Neural progenitor cell (in vitro differentiated cells): ENCODE results near the gene CTU1. TPM values are rescaled to one million over a fixed set of nuclear protein-coding genes. Genes with fewer than 3 reads are reported as not detected.

Source experiments
- DNase-seq: peaks from one replicate; pipeline ENCODE4 v3.0.0-alpha.2; 2016; ENCODE audit warnings: low spot score
- H2AFZ ChIP-seq: fragments of 200-600 bp; sonication (generic); replicated peaks from 2 replicates; pipeline ENCODE4 v1.6.1; 2016; ENCODE audit warnings: antibody characterized with exemption
- H3F3A ChIP-seq: fragments of 200-600 bp; sonication (generic); 2 replicates; pipeline ENCODE4 v1.6.1; 2016; ENCODE audit warnings: antibody characterized with exemption, low read depth
- H3K27ac ChIP-seq: fragments of 200-600 bp; sonication (generic); 2 replicates; pipeline ENCODE4 v1.5.1; 2016; ENCODE audit warnings: mild to moderate bottlenecking
- H3K27me3 ChIP-seq: fragments of 200-600 bp; sonication (generic); 2 replicates; pipeline ENCODE4 v1.6.1; 2016; ENCODE audit warnings: mild to moderate bottlenecking, moderate library complexity
- H3K36me3 ChIP-seq: fragments of 200-600 bp; sonication (generic); 2 replicates; pipeline ENCODE4 v1.5.1; 2016
- H3K4me1 ChIP-seq: fragments of 200-600 bp; sonication (generic); 2 replicates; pipeline ENCODE4 v1.6.1; 2016; ENCODE audit warnings: mixed run types
- H3K4me2 ChIP-seq: fragments of 200-600 bp; sonication (generic); 2 replicates; pipeline ENCODE4 v1.6.1; 2016
- H3K4me3 ChIP-seq: fragments of 200-600 bp; sonication (generic); 2 replicates; pipeline ENCODE4 v1.5.1; 2016
- H3K79me2 ChIP-seq: fragments of 200-600 bp; sonication (generic); 2 replicates; pipeline ENCODE4 v1.6.1; 2016; ENCODE audit warnings: low read depth
- H3K9ac ChIP-seq: fragments of 200-600 bp; sonication (generic); 2 replicates; pipeline ENCODE4 v1.6.1; 2016
- H3K9me3 ChIP-seq: fragments of 200-600 bp; sonication (generic); 2 replicates; pipeline ENCODE4 v1.5.1; 2016; ENCODE audit warnings: low read depth
- H4K20me1 ChIP-seq: fragments of 200-600 bp; sonication (generic); 2 replicates; pipeline ENCODE4 v1.6.1; 2016; ENCODE audit warnings: low read depth
- H3K27ac Mint-ChIP-seq: 3 replicates; pipeline ENCODE4 v1.8.0; 2021; ENCODE audit warnings: mixed read lengths
- H3K27me3 Mint-ChIP-seq: 2 replicates; pipeline ENCODE4 v1.8.0; 2022; ENCODE audit warnings: low read depth, mild to moderate bottlenecking, inconsistent platforms, moderate library complexity, mixed read lengths; ENCODE audit not compliant: insufficient read depth
- H3K36me3 Mint-ChIP-seq: 3 replicates; pipeline ENCODE4 v1.8.0; 2021; ENCODE audit warnings: mixed read lengths
- H3K4me1 Mint-ChIP-seq: 3 replicates; pipeline ENCODE4 v1.8.0; 2021; ENCODE audit warnings: mixed read lengths
- H3K4me3 Mint-ChIP-seq: 3 replicates; pipeline ENCODE4 v1.8.0; 2021; ENCODE audit warnings: mild to moderate bottlenecking, moderate library complexity, mixed read lengths
- H3K9me3 Mint-ChIP-seq: 3 replicates; pipeline ENCODE4 v1.8.0; 2020; ENCODE audit warnings: mixed read lengths
- EZH2 ChIP-seq: fragments of 200-600 bp; sonication (generic); IDR thresholded peaks from 2 replicates; pipeline ENCODE4 v1.6.1; 2017; ENCODE audit warnings: antibody characterized with exemption, mild to moderate bottlenecking, moderate library complexity
- EZH2phosphoT487 ChIP-seq: fragments of 200-600 bp; sonication (generic); IDR thresholded peaks from 2 replicates; pipeline ENCODE4 v1.6.1; 2017; ENCODE audit warnings: antibody characterized with exemption
- total RNA-seq: library from RNA; depleted of rRNA; stranded (reverse); fragments of >200 nt; gene quantifications from 2 replicates; pipeline ENCODE4 v1.2.3, GENCODE V29; 2015; ENCODE audit warnings: low replicate concordance
- TF ChIP-seq, protein P1 (sequence below): fragments of 200-600 bp; sonication (generic); IDR thresholded peaks from 2 replicates; pipeline ENCODE4 v1.5.1; 2017; ENCODE audit warnings: antibody characterized with exemption, mild to moderate bottlenecking

CTU1 gene
- total RNA-seq, 1 donor from 2014 or later, result 0.24 TPM

DNA sequence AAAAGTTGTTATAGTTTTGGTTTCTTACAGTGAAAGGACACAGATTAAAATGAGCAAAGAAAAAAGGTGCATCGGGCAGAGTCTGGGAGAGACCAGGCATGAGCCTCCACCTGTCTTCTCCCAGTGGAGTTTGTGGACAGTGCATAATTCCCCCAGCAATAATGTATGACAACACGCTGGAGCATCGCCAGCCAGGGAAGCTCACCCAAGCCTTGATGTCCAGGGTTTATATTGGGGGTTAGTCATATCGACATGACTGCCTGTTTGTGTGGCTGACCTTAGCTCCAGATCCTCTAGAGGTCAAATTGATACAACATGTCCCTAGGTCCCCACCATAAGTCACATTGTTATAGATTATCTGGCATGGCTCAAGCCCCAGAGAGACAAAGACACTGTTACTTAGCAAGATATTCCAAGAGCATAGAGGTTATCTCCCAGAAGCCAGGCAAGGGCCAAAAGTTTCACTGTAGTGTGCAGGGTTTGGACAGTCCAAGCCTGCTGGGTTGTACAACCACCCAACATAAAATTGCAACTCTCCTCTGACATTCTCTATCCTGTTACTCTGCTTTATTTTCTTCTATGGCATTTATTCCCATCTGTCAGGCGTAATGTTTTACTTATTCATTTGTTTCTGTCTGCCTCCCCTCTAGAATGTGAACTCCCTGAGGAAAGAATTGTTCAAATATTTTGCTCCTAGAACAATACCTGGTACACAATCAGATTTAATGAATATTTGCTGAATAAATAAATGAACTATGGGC lies 37.7 kb downstream of the CTU1 start:
- peaks cover 20% of the 10 kb centered on the region for H3K9me3 Mint-ChIP-seq
- H3K9me3 ChIP-seq, result no peaks in the 10 kb centered on the region
- H3K9ac ChIP-seq, result no peak overlapping the region
- H3K36me3 Mint-ChIP-seq, result no peaks in the 10 kb centered on the region
- H3K4me3 ChIP-seq, result no peak overlapping the region
- no peaks in the 10 kb centered on the region for H4K20me1 ChIP-seq
- no peaks in the 10 kb centered on the region for H3K4me1 ChIP-seq
- H3K4me2 ChIP-seq, result no peak overlapping the region
- peaks cover 10% of the 10 kb centered on the region for H3K27me3 ChIP-seq
- no peak for DNase-seq
- no peak overlapping the region for H3K4me3 Mint-ChIP-seq
- TF ChIP-seq EZH2 (no peak), EZH2phosphoT487 (no peak)
- TF ChIP-seq, protein P1, sequence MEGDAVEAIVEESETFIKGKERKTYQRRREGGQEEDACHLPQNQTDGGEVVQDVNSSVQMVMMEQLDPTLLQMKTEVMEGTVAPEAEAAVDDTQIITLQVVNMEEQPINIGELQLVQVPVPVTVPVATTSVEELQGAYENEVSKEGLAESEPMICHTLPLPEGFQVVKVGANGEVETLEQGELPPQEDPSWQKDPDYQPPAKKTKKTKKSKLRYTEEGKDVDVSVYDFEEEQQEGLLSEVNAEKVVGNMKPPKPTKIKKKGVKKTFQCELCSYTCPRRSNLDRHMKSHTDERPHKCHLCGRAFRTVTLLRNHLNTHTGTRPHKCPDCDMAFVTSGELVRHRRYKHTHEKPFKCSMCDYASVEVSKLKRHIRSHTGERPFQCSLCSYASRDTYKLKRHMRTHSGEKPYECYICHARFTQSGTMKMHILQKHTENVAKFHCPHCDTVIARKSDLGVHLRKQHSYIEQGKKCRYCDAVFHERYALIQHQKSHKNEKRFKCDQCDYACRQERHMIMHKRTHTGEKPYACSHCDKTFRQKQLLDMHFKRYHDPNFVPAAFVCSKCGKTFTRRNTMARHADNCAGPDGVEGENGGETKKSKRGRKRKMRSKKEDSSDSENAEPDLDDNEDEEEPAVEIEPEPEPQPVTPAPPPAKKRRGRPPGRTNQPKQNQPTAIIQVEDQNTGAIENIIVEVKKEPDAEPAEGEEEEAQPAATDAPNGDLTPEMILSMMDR, result no peak
- no peaks in the 10 kb centered on the region for H3K4me1 Mint-ChIP-seq
- no peaks in the 10 kb centered on the region for H3K79me2 ChIP-seq
- H3K27ac ChIP-seq, result no peak overlapping the region
- no peak overlapping the region for H3K27ac Mint-ChIP-seq
- H3F3A ChIP-seq, result no peaks in the 10 kb centered on the region
- peaks cover 9% of the 10 kb centered on the region for H3K27me3 Mint-ChIP-seq
- H2AFZ ChIP-seq, result no peak overlapping the region
- H3K36me3 ChIP-seq, result no peaks in the 10 kb centered on the region

DNA sequence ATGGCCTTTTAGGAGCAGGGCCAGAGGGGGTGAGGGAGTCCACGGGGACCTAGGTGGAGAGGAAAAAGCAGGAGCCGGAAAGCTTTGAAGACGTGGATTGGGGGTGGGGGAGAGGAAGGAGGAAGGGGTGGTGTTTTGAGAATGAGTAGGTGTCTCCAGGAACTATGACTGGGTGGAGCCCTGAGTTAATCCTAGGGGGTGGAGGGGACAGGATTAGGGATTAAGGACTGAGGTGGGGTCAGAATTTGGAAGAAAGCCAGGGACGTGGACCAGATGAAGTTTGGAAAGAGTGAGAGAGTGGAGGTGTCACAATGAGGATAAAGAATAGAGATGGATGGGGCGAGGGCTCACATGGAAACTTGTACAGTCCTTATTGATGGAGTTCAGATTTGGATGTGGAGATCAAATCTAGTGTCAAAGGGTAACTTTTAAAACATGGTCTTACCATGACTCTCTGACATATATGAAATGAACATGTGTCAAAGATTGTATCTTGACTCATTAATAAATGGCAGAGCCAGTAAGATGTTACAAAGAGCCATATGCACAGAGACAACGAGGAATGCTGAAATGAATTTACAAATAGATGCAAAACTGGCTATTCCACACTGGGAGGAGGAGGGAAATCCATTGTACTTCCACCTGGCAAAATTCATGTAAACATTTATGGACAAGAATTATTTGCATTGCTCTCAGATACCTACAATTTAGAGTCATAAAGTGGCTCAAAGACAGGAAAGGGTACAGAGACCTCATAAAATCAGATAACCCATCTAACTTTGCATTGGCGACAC lies 41.6 kb downstream of the CTU1 start:
- no peak for TF ChIP-seq EZH2phosphoT487
- no peak for TF ChIP-seq EZH2
- TF ChIP-seq, protein P1, result no peak
- H3K27me3 Mint-ChIP-seq, result peaks cover 19% of the 10 kb centered on the region
- H3K36me3 ChIP-seq, result no peaks in the 10 kb centered on the region
- no peak overlapping the region for H3K4me2 ChIP-seq
- H3K27me3 ChIP-seq, result peaks cover 29% of the 10 kb centered on the region
- no peak overlapping the region for H3K4me3 ChIP-seq
- no peak overlapping the region for H3K9ac ChIP-seq
- H3K4me3 Mint-ChIP-seq, result no peak overlapping the region
- no peak overlapping the region for H3K27ac Mint-ChIP-seq
- no peak overlapping the region for H3K27ac ChIP-seq
- H3F3A ChIP-seq, result no peaks in the 10 kb centered on the region
- peaks cover 6% of the 10 kb centered on the region for H3K9me3 Mint-ChIP-seq
- DNase-seq, result no peak
- no peaks in the 10 kb centered on the region for H3K36me3 Mint-ChIP-seq
- H3K4me1 Mint-ChIP-seq, result peaks cover 2% of the 10 kb centered on the region
- H4K20me1 ChIP-seq, result no peaks in the 10 kb centered on the region
- H2AFZ ChIP-seq, result no peak overlapping the region
- H3K79me2 ChIP-seq, result no peaks in the 10 kb centered on the region
- H3K9me3 ChIP-seq, result no peaks in the 10 kb centered on the region
- no peaks in the 10 kb centered on the region for H3K4me1 ChIP-seq

DNA sequence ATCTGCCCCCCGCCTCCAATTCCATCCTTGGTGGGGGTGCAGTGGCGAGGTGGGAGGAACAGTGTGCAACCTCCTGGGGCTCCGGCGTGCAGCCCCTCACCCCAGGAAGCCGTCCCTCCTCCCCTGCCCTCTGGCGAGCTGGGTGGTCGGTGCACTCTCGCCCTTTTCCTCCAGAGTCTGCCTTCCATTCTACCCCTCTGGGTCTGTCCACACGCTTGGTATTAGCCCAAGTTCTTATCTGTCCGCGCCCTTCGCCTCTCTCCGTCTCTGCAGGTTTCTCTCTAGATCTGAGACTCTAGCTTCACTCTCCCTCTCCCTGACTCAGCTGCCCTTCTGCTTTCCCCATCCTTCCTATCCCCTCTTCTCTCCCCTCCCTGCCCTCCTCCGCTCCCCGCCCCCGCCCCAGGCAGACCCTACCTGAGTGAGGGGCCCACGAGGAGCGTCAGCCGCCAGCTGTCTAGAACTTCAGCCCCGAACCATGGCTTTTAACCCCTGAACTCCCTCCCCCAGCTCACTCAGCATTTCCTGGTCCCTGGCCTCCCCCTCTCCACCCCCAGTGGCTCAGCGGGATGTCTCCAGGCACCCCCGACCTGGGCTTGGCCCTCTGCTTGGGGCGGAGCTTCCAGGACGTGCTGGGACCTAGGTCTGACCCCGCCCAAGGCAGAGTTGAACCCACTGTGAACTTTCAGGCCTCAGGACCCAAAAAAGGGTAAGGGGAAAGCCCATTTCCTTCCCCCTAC lies 42.8 kb downstream of the CTU1 start:
- Histone ChIP-seq H3K79me2 (no peaks in the 10 kb centered on the region), H3F3A (no peaks in the 10 kb centered on the region), H3K36me3 (no peaks in the 10 kb centered on the region), H3K4me1 (no peaks in the 10 kb centered on the region), H3K4me3 (peak overlapping the region; percentile 37), H3K27ac (no peak overlapping the region), H3K9ac (no peak overlapping the region), H2AFZ (no peak overlapping the region), H3K4me2 (peak overlapping the region; percentile 71), H4K20me1 (no peaks in the 10 kb centered on the region), H3K27me3 (peaks cover 29% of the 10 kb centered on the region), H3K9me3 (no peaks in the 10 kb centered on the region)
- no peaks in the 10 kb centered on the region for H3K36me3 Mint-ChIP-seq
- H3K4me1 Mint-ChIP-seq, result peaks cover 2% of the 10 kb centered on the region
- TF ChIP-seq EZH2phosphoT487, result no peak
- no peak for TF ChIP-seq EZH2
- TF ChIP-seq, protein P1, result no peak
- peak overlapping the region; percentile 75 for H3K4me3 Mint-ChIP-seq
- peaks cover 20% of the 10 kb centered on the region for H3K27me3 Mint-ChIP-seq
- DNase-seq, result no peak
- H3K9me3 Mint-ChIP-seq, result peaks cover 6% of the 10 kb centered on the region
- H3K27ac Mint-ChIP-seq, result no peak overlapping the region
